ENCODE data around the gene ARID3C.
A peak's percentile ranks its signal among the peaks of the same experiment; 100 is the strongest.

ARID3C gene

GRCh38 chr9:34653151-34654072, 24.5 kb upstream of the ARID3C start:
- no peak for DNase-seq (ENCODE audit: extremely low spot score)
- TF ChIP-seq CTBP1 (IDR thresholded peaks at IDR 0.05; ENCODE audit: borderline replicate concordance) (no peak), SUZ12 (IDR thresholded peaks at IDR 0.05) (no peak), ZNF384 (IDR thresholded peaks at IDR 0.05) (no peak), PKNOX1 (IDR thresholded peaks at IDR 0.05) (no peak), ARNT (IDR thresholded peaks at IDR 0.05) (no peak), ELF4 (IDR thresholded peaks at IDR 0.05) (no peak), FOXM1 (IDR thresholded peaks at IDR 0.05; ENCODE audit: borderline replicate concordance) (no peak), L3MBTL2 (conservative IDR thresholded peaks at IDR 0.05) (no peak), FOXA1 (IDR thresholded peaks at IDR 0.05) (no peak), TARDBP (IDR thresholded peaks at IDR 0.05) (no peak; the same call in 1 of the 2 replicates), NFRKB (IDR thresholded peaks at IDR 0.05) (no peak), FOXK2 (IDR thresholded peaks at IDR 0.05) (no peak), SP1 (IDR thresholded peaks at IDR 0.05) (no peak), BHLHE40 (IDR thresholded peaks at IDR 0.05; ENCODE audit: borderline replicate concordance) (no peak), HDGF (IDR thresholded peaks at IDR 0.05; ENCODE audit: borderline replicate concordance) (no peak), LEF1 (IDR thresholded peaks at IDR 0.05; ENCODE audit: borderline replicate concordance) (no peak)
- CTCF ChIA-PET, result no interaction called here
- POLR2A ChIA-PET, result no interaction called here

GRCh38 chr9:34652602-34653000, 23.7 kb upstream of the ARID3C start:
- ChIA-PET POLR2A (no interaction called here), CTCF (no interaction called here)

GRCh38 chr9:34651876-34652601, 23.2 kb upstream of the ARID3C start, which contains the start of gene IL11RA:
IL11RA (plus strand) TSS chr9:34652185; CDS start chr9:34655218, 3,033 bp downstream.
- peak; percentile 74 for DNase-seq (ENCODE audit: extremely low spot score)
- POLR2A ChIA-PET, result interaction anchor here (1.3 to 1.6 kb wide), 2 partner anchors 9 to 14 kb away, joined by 5 read pairs; partner anchors contain the start of gene SIGMAR1
- CTCF ChIA-PET, result no interaction called here
- peak; percentile 97 for TF ChIP-seq PKNOX1 (IDR thresholded peaks at IDR 0.05)
- TF ChIP-seq CTBP1 (IDR thresholded peaks at IDR 0.05; ENCODE audit: borderline replicate concordance), result no peak
- no peak for TF ChIP-seq LEF1 (IDR thresholded peaks at IDR 0.05; ENCODE audit: borderline replicate concordance)
- no peak for TF ChIP-seq SP1 (IDR thresholded peaks at IDR 0.05)
- TF ChIP-seq BHLHE40 (IDR thresholded peaks at IDR 0.05; ENCODE audit: borderline replicate concordance), result no peak
- no peak for TF ChIP-seq ZNF384 (IDR thresholded peaks at IDR 0.05)
- no peak for TF ChIP-seq SUZ12 (IDR thresholded peaks at IDR 0.05)
- no peak for TF ChIP-seq FOXM1 (IDR thresholded peaks at IDR 0.05; ENCODE audit: borderline replicate concordance)
- no peak for TF ChIP-seq HDGF (IDR thresholded peaks at IDR 0.05; ENCODE audit: borderline replicate concordance)
- no peak for TF ChIP-seq NFRKB (IDR thresholded peaks at IDR 0.05)
- TF ChIP-seq L3MBTL2 (conservative IDR thresholded peaks at IDR 0.05), result 0 out of 2 replicates have a peak, but pooled peaks have one; percentile 32
- peak; percentile 93; the same call in 1 of the 2 replicates for TF ChIP-seq TARDBP (IDR thresholded peaks at IDR 0.05)
- no peak for TF ChIP-seq FOXK2 (IDR thresholded peaks at IDR 0.05)
- TF ChIP-seq ARNT (IDR thresholded peaks at IDR 0.05), result no peak
- no peak for TF ChIP-seq FOXA1 (IDR thresholded peaks at IDR 0.05)
- TF ChIP-seq ELF4 (IDR thresholded peaks at IDR 0.05), result 0 out of 2 replicates have a peak, but pooled peaks have one; percentile 7

More at GRCh38 chr9:34652602-34653000, 23.7 kb upstream of the ARID3C start:
- TF ChIP-seq ARNT (IDR thresholded peaks at IDR 0.05), result no peak
- no peak for TF ChIP-seq PKNOX1 (IDR thresholded peaks at IDR 0.05)
- no peak for TF ChIP-seq LEF1 (IDR thresholded peaks at IDR 0.05; ENCODE audit: borderline replicate concordance)
- no peak for TF ChIP-seq ELF4 (IDR thresholded peaks at IDR 0.05)
- TF ChIP-seq BHLHE40 (IDR thresholded peaks at IDR 0.05; ENCODE audit: borderline replicate concordance), result no peak
- DNase-seq (ENCODE audit: extremely low spot score), result no peak

- POLR2A ChIA-PET, result interaction anchor here (1.3 to 1.6 kb wide), 2 partner anchors 10 to 13 kb away, joined by 5 read pairs; partner anchors contain the start of gene SIGMAR1
- DNase-seq (ENCODE audit: extremely low spot score), result no peak
- CTCF ChIA-PET, result no interaction called here
- TF ChIP-seq FOXA1 (IDR thresholded peaks at IDR 0.05) (no peak), NFRKB (IDR thresholded peaks at IDR 0.05) (no peak), SP1 (IDR thresholded peaks at IDR 0.05) (no peak), SUZ12 (IDR thresholded peaks at IDR 0.05) (no peak), BHLHE40 (IDR thresholded peaks at IDR 0.05; ENCODE audit: borderline replicate concordance) (no peak), L3MBTL2 (conservative IDR thresholded peaks at IDR 0.05) (no peak), TARDBP (IDR thresholded peaks at IDR 0.05) (no peak), FOXK2 (IDR thresholded peaks at IDR 0.05) (no peak), ZNF384 (IDR thresholded peaks at IDR 0.05) (no peak), ARNT (IDR thresholded peaks at IDR 0.05) (no peak), ELF4 (IDR thresholded peaks at IDR 0.05) (no peak), FOXM1 (IDR thresholded peaks at IDR 0.05; ENCODE audit: borderline replicate concordance) (no peak), LEF1 (IDR thresholded peaks at IDR 0.05; ENCODE audit: borderline replicate concordance) (no peak), CTBP1 (IDR thresholded peaks at IDR 0.05; ENCODE audit: borderline replicate concordance) (no peak), HDGF (IDR thresholded peaks at IDR 0.05; ENCODE audit: borderline replicate concordance) (no peak), PKNOX1 (IDR thresholded peaks at IDR 0.05) (no peak)
Observed at GRCh38 chr9:34651321-34651720, 22.5 kb upstream of the ARID3C start.

All from HEK293T (cell line).